ENCODE results near the gene AK9. TPM values are rescaled to one million over a fixed set of nuclear protein-coding genes. Genes with fewer than 3 reads are reported as not detected.
"Not testable (repeated sequence)": the region's sequence is repeated elsewhere in the genome, so short reads cannot be mapped to it uniquely, and the experiment has no call there.

AK9 gene
- 1 to 10 TPM; 8.1 to 9.9 TPM for total RNA-seq
- long read RNA-seq, donor 1, partial matches to known transcripts = 3 of 6 reads
- long read RNA-seq, donor 1, other reads (novel, unspliced or antisense) = 3 of 6 reads
- long read RNA-seq, donor 2, partial matches to known transcripts = 9 of 14 reads
- long read RNA-seq, donor 2, other reads (novel, unspliced or antisense) = 4 of 14 reads

GRCh38 chr6:109690737-109691621 lies at the start of gene AK9, which contains the start of gene FIG4:
AK9 (minus strand) TSS chr6:109691202; CDS start chr6:109675745, 15,457 bp downstream.
FIG4 (plus strand) TSS chr6:109691296; CDS start chr6:109691436, 140 bp downstream.
- intact Hi-C loops (cut with DNase I) = no loop called here
- DNase-seq (ENCODE audit: low spot score) = peak; percentile 98

GRCh38 chr6:109740787-109741186 lies 49.8 kb upstream of the AK9 start:
- no peak for DNase-seq (ENCODE audit: low spot score)
- intact Hi-C loops (cut with DNase I) = no loop called here

- intact Hi-C loops (cut with DNase I) = no loop called here
- DNase-seq (ENCODE audit: low spot score) = no peak
These were observed 48.7 kb upstream of the AK9 start for GRCh38 chr6:109739686-109740085.

- no peak for DNase-seq (ENCODE audit: low spot score)
- intact Hi-C loops (cut with DNase I) = no loop called here
These were observed 47.7 kb upstream of the AK9 start for GRCh38 chr6:109738667-109739066.

DNA sequence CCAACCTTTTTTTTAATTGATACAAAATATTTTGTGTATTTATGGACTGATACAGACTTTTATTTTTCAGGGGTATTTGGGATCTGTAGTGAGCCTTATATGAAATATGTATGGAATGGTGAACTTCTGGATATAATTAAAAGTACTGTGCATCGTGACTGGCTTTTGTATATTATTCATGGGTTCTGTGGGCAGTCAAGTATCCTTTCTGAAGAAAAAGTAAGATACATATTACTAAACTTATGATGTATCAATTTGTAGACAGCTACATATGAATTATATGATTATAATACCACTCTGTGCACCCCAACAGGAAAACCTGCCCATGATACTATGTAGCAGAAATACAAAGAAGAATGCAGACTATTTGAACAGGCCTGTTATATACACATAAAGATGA lies 47.3 kb upstream of the AK9 start:
- intact Hi-C loops (cut with DNase I) = no loop called here
- DNase-seq (ENCODE audit: low spot score) = no peak

DNA sequence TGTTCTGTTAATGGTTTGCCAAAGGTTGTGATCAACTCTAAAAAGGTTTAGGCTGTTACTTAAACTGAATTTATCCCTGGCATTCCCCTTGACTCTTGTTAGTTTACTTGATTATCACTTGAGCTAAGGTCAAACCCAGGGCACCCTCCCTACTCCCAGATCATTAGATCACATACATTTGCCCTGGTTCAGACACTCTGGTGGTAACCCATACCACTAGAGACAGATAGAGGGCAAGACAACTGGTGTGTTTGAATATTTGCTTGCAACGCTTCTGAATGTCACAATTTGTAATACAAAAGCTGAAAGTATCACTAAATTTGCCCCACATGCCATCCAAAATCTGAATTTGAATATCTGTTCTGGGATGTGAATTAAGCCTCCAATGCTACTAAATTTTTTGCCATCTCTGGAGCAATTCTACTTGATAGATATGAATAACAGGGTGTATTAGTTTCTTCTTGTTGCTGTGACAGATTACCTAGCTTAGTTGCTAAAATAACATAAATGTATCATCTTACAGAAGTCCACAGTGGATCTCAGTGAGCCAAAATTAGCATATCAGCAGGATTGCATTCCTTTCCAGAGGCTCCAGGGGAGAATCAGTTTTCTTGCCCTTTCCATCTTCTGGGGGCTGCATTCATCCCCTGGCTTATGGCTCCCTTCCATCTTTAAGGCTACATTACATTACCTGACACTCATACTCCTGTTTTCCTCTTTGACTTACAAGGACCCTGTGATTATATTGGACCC lies 45.4 kb upstream of the AK9 start:
- no peak for DNase-seq (ENCODE audit: low spot score)
- intact Hi-C loops (cut with DNase I) = no loop called here

GRCh38 chr6:109725250-109725649 lies 34.2 kb upstream of the AK9 start:
- DNase-seq (ENCODE audit: low spot score); intact Hi-C loops (cut with DNase I): not testable (repeated sequence)

GRCh38 chr6:109722564-109723254 lies 31.7 kb upstream of the AK9 start:
- no peak for DNase-seq (ENCODE audit: low spot score)
- intact Hi-C loops (cut with DNase I) = no loop called here

DNA sequence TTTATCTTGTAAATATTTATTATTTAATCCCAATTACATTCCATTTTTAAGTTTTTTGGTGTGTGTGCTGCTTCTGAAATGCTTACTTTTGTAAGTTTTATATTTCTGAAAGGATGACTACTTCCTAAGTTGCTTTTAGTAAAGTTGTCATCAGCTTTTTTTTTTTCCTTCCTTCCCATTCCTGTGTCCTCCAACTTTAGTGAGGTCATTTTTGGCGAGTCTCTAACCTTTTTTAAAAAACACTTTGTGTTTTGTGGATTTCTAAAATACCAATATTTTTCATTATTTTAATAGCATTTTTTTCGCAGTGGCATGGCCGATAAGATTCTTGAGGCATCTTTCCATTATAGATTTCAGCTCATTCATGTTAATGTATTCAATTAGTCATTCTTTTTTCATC lies 31.0 kb upstream of the AK9 start:
- DNase-seq (ENCODE audit: low spot score) = no peak

DNA sequence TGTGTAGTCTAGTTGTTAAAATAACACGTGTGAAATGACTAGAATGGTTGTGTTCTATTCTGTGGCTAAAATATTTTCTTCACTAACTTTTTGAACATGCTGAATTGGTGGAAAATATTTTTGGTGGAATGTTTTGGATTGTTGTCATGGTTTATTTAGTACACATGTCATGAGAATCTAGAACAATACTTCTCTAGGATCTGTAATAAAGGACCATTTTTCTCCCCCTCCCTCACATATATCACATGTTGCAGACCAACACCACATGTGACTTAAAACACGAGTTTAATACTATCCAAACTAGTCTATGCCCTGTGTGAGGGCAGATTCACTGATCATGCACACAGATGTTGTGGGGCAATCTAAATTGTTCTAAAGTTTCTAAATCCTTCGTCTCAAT lies 29.3 kb upstream of the AK9 start:
- no peak for DNase-seq (ENCODE audit: low spot score)
- intact Hi-C loops (cut with DNase I) = no loop called here

More for the DNA sequence above, 31.0 kb upstream of the AK9 start:
- intact Hi-C loops (cut with DNase I) = no loop called here

- intact Hi-C loops (cut with DNase I) = no loop called here
- no peak for DNase-seq (ENCODE audit: low spot score)
These were observed 28.0 kb upstream of the AK9 start for GRCh38 chr6:109718991-109719390.

DNA sequence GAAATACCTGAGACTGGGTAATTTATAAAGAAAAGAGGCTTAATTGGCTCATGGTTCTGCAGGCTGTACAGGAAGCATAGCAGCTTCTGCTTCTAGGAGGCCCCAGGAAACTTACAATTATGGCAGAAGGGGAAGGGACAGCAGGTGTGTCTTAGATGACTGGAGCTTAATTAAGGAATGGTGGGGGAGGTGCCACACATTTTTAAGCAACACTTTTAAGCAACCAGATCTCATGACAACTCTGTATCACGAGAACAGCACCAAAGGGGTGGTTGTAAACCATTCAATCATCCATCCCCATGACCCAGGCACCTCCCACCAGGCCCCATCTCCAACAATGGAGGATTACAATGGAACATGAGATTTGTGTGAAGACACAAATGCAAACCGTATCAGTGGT lies 27.0 kb upstream of the AK9 start:
- intact Hi-C loops (cut with DNase I) = no loop called here
- DNase-seq (ENCODE audit: low spot score) = no peak

GRCh38 chr6:109715616-109716015 lies 24.6 kb upstream of the AK9 start:
- intact Hi-C loops (cut with DNase I) = no loop called here
- DNase-seq (ENCODE audit: low spot score) = no peak

- intact Hi-C loops (cut with DNase I) = no loop called here
- no peak for DNase-seq (ENCODE audit: low spot score)
These were observed 23.6 kb upstream of the AK9 start for GRCh38 chr6:109714611-109715010.

DNA sequence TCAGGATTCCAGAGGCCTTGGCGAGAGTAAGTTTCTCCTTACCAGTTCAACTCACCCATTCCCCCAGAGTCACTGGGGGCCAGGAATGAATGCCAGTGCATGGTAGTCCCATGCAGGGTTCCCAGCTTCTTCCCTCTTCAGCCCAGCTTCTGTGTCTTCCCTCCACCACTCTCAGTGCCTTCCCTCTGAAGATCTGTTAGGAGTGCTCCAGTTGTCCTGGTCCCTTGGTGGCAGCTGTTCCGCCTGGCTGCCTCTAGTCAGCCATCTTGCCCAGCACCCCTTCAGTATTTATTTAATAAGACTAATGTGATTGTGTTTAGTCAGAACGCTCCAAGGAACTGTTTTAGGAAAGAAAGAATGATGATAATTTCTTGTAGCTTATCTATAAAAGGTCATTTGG lies 23.2 kb upstream of the AK9 start:
- intact Hi-C loops (cut with DNase I) = no loop called here
- no peak for DNase-seq (ENCODE audit: low spot score)

GRCh38 chr6:109713097-109713496 lies 22.1 kb upstream of the AK9 start:
- intact Hi-C loops (cut with DNase I) = no loop called here
- no peak for DNase-seq (ENCODE audit: low spot score)

DNA sequence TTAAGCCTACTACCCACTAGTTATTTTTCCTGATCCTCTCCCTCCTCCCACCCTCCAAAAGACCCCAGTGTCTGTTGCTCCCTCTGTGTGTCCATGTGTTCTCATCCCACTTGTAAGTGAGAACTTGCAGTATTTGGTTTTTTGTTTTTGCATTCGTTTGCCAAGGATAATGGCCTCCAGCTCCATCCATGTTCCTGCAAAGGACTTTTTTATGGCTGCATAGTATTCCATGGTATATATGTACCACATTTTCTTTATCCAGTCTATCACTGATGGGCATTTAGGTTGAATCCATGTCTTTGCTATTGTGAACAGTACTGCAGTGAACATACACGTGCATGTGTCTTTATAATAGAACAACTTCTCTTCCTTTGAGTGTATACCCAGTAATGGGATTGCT lies 17.1 kb upstream of the AK9 start:
- intact Hi-C loops (cut with DNase I) = loop anchor here (5.0 to 10.0 kb wide), 2 partner anchors 329 to 687 kb away; no protein-coding TSS in a partner anchor
- not testable (repeated sequence) for DNase-seq (ENCODE audit: low spot score)

- no peak for DNase-seq (ENCODE audit: low spot score)
- intact Hi-C loops (cut with DNase I) = loop anchor here (5.0 to 10.0 kb wide), 2 partner anchors 331 to 688 kb away; no protein-coding TSS in a partner anchor
These were observed 15.5 kb upstream of the AK9 start for GRCh38 chr6:109706513-109706912.

GRCh38 chr6:109705258-109705657 lies 14.3 kb upstream of the AK9 start:
- peak; percentile 91 for DNase-seq (ENCODE audit: low spot score)
- intact Hi-C loops (cut with DNase I) = loop anchor here (5.0 to 10.0 kb wide), 2 partner anchors 332 to 690 kb away; no protein-coding TSS in a partner anchor
